Tibial artery (tissue), 4 donors: ENCODE results near the gene LDLRAD2.

ENCODE experiments used
- DNase-seq, 2 donors: peaks; one replicate each; pipeline ENCODE4 v3.0.0-alpha.2; 2019
- H3K27ac ChIP-seq, 2 donors: fragments of 200-600 bp; sonication (generic) in 1 of 2; 1 replicate in 1 of 2; 2 replicates in 1 of 2; pipeline ENCODE4 v1.5.1; 2018 to 2019; ENCODE audit warnings: mild to moderate bottlenecking in 1 of 2
- H3K27me3 ChIP-seq, 2 donors: fragments of 200-600 bp; sonication (generic) in 1 of 2; one replicate each; pipeline versions ENCODE4 v1.5.1 to v1.6.0; 2016 to 2019
- H3K36me3 ChIP-seq, 3 donors: fragments of 200-600 bp; sonication (generic) in 2 of 3; one replicate each; pipeline ENCODE4 v1.5.1; 2016 to 2019; ENCODE audit warnings: mild to moderate bottlenecking in 2 of 3
- H3K4me1 ChIP-seq, 4 donors: fragments of 200-600 bp; sonication (generic) in 2 of 4; 1 replicate in 3 of 4; 2 replicates in 1 of 4; pipeline ENCODE4 v1.5.1; 2016 to 2019
- H3K4me3 ChIP-seq, 2 donors: fragments of 200-600 bp; sonication (generic) in 1 of 2; 1 replicate in 1 of 2; 2 replicates in 1 of 2; pipeline ENCODE4 v1.5.1; 2018 to 2019; ENCODE audit warnings: mild to moderate bottlenecking in 2 of 2
- H3K9me3 ChIP-seq, 3 donors: fragments of 200-600 bp; sonication (generic) in 1 of 3; one replicate each; pipeline ENCODE4 v1.5.1; 2016 to 2019
- CTCF ChIP-seq, 2 experiments: fragments of 200-600 bp in 1 of 2; fragments of 450-650 bp in 1 of 2; IDR thresholded peaks; one replicate each; pipeline ENCODE4 v1.5.1; 2017 to 2019; ENCODE audit warnings: antibody characterized with exemption in 2 of 2, mild to moderate bottlenecking in 1 of 2, moderate library complexity in 1 of 2
- intact Hi-C: fragments of 100-400 bp; cut with DNase I; formaldehyde crosslinking; loops from one replicate; pipeline ENCODE4 v1.15.0; 2023; ENCODE audit warnings: low total_unique reads

LDLRAD2 gene

GRCh38 chr1:21865943-21866706, 54.1 kb downstream of the LDLRAD2 start:
- peaks cover 0 to 19% (median 15%) of the 10 kb centered on the region in 4 donors for H3K4me1 ChIP-seq

GRCh38 chr1:21866707-21867043, 54.6 kb downstream of the LDLRAD2 start:
- intact Hi-C loops = no loop called here
- Histone ChIP-seq H3K36me3 (peaks cover 62 to 96% (median 77%) of the 10 kb centered on the region in 3 donors), H3K4me1 (peaks cover 0 to 24% (median 15%) of the 10 kb centered on the region in 4 donors), H3K9me3 (no peaks in the 10 kb centered on the region), H3K4me3 (no peak overlapping the region), H3K27me3 (no peaks in the 10 kb centered on the region), H3K27ac (peak overlapping the region in 1 of 2 donors; percentile 29)
- TF ChIP-seq CTCF (IDR thresholded peaks at IDR 0.05) = no peak
- no peak for DNase-seq

More at GRCh38 chr1:21865943-21866706, 54.1 kb downstream of the LDLRAD2 start:
- no peak for TF ChIP-seq CTCF (IDR thresholded peaks at IDR 0.05)
- no peaks in the 10 kb centered on the region for H3K9me3 ChIP-seq
- H3K36me3 ChIP-seq = peaks cover 67 to 96% (median 77%) of the 10 kb centered on the region in 3 donors
- intact Hi-C loops = no loop called here
- DNase-seq = no peak
- H3K4me3 ChIP-seq = no peak overlapping the region
- H3K27me3 ChIP-seq = no peaks in the 10 kb centered on the region
- peak overlapping the region; percentile 25 to 29 for H3K27ac ChIP-seq

DNA sequence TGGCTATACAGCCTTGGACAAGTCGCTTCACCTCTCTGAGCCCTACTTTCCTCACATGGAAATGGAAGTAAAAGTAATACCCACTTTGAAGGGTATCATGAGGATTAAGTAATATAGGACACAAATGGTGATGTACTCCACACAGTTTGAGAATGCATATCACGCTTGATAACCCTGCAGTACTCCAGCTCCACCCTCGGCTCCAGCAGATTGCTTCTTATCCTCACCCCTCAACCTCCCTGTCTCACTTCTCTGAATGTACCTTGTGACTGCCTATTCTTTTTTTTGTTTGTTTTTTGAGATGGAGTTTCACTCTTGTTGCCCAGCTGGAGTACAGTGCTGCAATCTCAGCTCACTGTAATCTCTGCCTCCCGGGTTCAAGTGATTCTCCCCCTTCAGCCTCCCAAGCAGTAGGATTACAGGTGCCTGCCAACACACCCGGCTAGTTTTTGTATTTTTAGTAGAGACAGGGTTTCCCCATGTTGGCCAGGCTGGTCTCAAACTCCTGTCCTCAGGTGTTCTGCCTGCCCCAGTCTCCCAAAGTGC, 55.5 kb downstream of the LDLRAD2 start:
- intact Hi-C loops = no loop called here
- DNase-seq = no peak
- TF ChIP-seq CTCF (IDR thresholded peaks at IDR 0.05) = no peak
- Histone ChIP-seq H3K27ac (peak overlapping the region; percentile 29 to 37), H3K4me3 (no peak overlapping the region), H3K27me3 (no peaks in the 10 kb centered on the region), H3K9me3 (no peaks in the 10 kb centered on the region), H3K4me1 (peaks cover 0 to 32% (median 20%) of the 10 kb centered on the region in 4 donors), H3K36me3 (peaks cover 63 to 96% (median 77%) of the 10 kb centered on the region in 3 donors)

GRCh38 chr1:21868482-21868881, 56.4 kb downstream of the LDLRAD2 start:
- DNase-seq = no peak
- Histone ChIP-seq H3K9me3 (no peaks in the 10 kb centered on the region), H3K27ac (peak overlapping the region; percentile 78 to 79), H3K36me3 (peaks cover 68 to 98% (median 80%) of the 10 kb centered on the region in 3 donors), H3K4me3 (no peak overlapping the region), H3K4me1 (peaks cover 0 to 42% (median 27%) of the 10 kb centered on the region in 4 donors), H3K27me3 (no peaks in the 10 kb centered on the region)
- intact Hi-C loops = no loop called here
- no peak for TF ChIP-seq CTCF (IDR thresholded peaks at IDR 0.05)

DNA sequence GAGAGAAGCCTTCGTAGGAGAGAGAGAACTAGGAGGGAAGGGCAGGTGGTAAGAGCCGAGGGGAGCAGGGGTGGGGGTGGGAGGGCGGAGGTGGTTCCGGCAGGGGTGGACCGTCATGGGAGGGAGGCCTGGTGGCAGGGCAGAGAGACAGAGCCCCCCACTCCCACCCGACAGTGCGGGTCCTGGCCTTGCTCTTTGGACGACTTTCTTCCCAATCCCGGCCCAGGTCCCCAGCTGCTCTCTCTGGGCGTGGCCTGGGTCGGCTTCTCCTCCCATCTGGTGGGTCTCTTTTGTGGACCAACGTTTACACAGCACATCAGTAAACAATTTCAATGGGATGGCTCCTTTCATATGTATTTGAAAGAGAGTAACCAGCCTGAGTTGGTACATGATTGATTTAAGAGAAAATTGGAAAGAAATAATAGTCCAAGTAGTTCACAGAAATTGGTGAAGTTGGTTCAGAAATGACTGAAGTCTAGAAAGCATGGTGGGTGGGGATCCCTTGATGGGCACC, 56.9 kb downstream of the LDLRAD2 start:
- Histone ChIP-seq H3K4me1 (peaks cover 0 to 42% (median 27%) of the 10 kb centered on the region in 4 donors), H3K27ac (peak overlapping the region; percentile 78 to 79)
- intact Hi-C loops = no loop called here

More for the DNA sequence above, 56.9 kb downstream of the LDLRAD2 start:
- H3K4me3 ChIP-seq = no peak overlapping the region
- H3K27me3 ChIP-seq = no peaks in the 10 kb centered on the region
- TF ChIP-seq CTCF (IDR thresholded peaks at IDR 0.05) = no peak
- no peaks in the 10 kb centered on the region for H3K9me3 ChIP-seq
- no peak for DNase-seq
- peaks cover 68 to 98% (median 80%) of the 10 kb centered on the region in 3 donors for H3K36me3 ChIP-seq
